Lower leg skin (tissue), 4 donors: ENCODE measurements around the gene ZNF580. TPM values are rescaled to one million over a fixed set of nuclear protein-coding genes. Genes with fewer than 3 reads are reported as not detected.
A peak's percentile ranks its signal among the peaks of the same experiment; 100 is the strongest.

Experiments
- DNase-seq, 2 donors: peaks; one replicate each; pipeline ENCODE4 v3.0.0-alpha.2; 2019; ENCODE audit warnings: low spot score in 2 of 2
- H3K4me3 ChIP-seq: fragments of 200-600 bp; sonication (generic); 2 replicates; pipeline ENCODE4 v1.5.1; 2017; ENCODE audit warnings: mild to moderate bottlenecking, low read depth; ENCODE audit not compliant: poor library complexity, severe bottlenecking
- POLR2A ChIP-seq, 2 donors: fragments of 450-650 bp; IDR thresholded peaks; one replicate each; pipeline ENCODE4 v1.6.1; 2016 to 2017; ENCODE audit warnings: antibody characterized with exemption in 2 of 2, mild to moderate bottlenecking in 1 of 2, moderate library complexity in 1 of 2
- WGBS, 2 donors: methylation state at CpG; one replicate each; pipeline ENCODE4 v1.1.5; 2018; 5-methylcytosine and 5-hydroxymethylcytosine counted together
- intact Hi-C: fragments of 100-400 bp; cut with DNase I; formaldehyde crosslinking; loops from one replicate; pipeline ENCODE4 v1.15.0; 2023; ENCODE audit warnings: low total_unique reads
- total RNA-seq, 4 donors: library from RNA; depleted of rRNA; stranded (reverse); fragments of >200 nt; gene quantifications; one replicate each; pipeline ENCODE4 v1.1.0, GENCODE V29; 2016
- TF ChIP-seq, protein P1 (sequence below), 3 donors: fragments of 450-650 bp; IDR thresholded peaks; one replicate each; pipeline ENCODE4 v1.5.1; 2016; ENCODE audit warnings: antibody characterized with exemption in 3 of 3, mild to moderate bottlenecking in 3 of 3, moderate library complexity in 2 of 3

ZNF580 gene
- total RNA-seq, 4 donors from 2014 or later, result 14.1 to 38.0 (median 22.9) TPM

DNA sequence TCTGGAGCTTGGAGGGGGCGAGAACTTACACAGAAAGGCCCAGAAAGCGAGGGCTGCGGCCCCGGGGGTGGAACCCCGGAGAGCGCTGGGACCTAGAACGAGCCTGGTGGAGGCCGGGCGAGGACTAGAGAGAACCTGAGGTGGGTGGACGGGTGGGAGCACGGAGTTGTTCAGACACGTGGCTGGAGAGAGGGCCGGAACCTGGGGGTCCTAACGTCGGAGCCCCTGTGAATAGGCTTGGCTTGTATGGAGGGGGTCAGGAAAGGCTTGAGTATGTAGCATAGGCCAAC, 3.0 kb downstream of the ZNF580 start:
- intact Hi-C loops, result loop anchor here (5.0 kb wide), 1 partner anchor 237 kb away; the partner anchor contains the start of gene UBE2S
- H3K4me3 ChIP-seq, result peak overlapping the region; percentile 49
- no peak for DNase-seq
- TF ChIP-seq, protein P1, sequence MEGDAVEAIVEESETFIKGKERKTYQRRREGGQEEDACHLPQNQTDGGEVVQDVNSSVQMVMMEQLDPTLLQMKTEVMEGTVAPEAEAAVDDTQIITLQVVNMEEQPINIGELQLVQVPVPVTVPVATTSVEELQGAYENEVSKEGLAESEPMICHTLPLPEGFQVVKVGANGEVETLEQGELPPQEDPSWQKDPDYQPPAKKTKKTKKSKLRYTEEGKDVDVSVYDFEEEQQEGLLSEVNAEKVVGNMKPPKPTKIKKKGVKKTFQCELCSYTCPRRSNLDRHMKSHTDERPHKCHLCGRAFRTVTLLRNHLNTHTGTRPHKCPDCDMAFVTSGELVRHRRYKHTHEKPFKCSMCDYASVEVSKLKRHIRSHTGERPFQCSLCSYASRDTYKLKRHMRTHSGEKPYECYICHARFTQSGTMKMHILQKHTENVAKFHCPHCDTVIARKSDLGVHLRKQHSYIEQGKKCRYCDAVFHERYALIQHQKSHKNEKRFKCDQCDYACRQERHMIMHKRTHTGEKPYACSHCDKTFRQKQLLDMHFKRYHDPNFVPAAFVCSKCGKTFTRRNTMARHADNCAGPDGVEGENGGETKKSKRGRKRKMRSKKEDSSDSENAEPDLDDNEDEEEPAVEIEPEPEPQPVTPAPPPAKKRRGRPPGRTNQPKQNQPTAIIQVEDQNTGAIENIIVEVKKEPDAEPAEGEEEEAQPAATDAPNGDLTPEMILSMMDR (IDR thresholded peaks at IDR 0.05), result no peak
- TF ChIP-seq POLR2A (IDR thresholded peaks at IDR 0.05), result no peak
- 0 to 1% methylated on average over 15 of the region's 15 CpGs for WGBS, 2 donors

DNA sequence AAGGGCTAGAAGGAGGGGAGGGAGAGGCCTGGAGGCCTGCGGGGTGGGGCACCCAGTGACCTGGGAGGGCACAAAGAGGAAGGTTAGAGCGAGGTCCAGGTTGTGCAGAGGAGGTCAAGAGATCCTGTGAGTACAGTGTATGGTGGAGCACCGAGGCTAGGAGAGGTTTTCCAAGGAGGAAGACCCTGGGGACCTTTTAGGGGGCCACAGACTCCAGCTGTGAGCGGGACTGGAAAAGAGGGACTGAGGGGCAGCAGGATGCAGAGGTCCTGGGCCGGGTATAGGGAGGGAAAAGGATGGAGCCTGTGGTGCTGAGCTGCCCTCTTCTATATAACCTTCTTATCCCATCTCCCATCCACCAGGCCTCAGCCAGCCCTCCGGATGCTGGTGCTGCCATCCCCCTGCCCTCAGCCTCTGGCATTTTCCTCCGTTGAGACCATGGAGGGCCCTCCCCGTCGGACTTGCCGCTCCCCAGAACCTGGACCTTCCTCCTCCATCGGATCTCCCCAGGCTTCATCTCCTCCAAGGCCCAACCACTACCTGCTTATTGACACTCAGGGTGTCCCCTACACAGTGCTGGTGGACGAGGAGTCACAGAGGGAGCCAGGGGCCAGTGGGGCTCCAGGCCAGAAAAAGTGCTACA, 3.5 kb downstream of the ZNF580 start:
- no peak for TF ChIP-seq POLR2A (IDR thresholded peaks at IDR 0.05)
- TF ChIP-seq, protein P1 (IDR thresholded peaks at IDR 0.05), result no peak
- intact Hi-C loops, result loop anchor here (5.0 kb wide), 1 partner anchor 237 kb away; the partner anchor contains the start of gene UBE2S
- no peak overlapping the region for H3K4me3 ChIP-seq
- no peak for DNase-seq
- 40 to 45% methylated on average over 12 of the region's 12 CpGs for WGBS, 2 donors

DNA sequence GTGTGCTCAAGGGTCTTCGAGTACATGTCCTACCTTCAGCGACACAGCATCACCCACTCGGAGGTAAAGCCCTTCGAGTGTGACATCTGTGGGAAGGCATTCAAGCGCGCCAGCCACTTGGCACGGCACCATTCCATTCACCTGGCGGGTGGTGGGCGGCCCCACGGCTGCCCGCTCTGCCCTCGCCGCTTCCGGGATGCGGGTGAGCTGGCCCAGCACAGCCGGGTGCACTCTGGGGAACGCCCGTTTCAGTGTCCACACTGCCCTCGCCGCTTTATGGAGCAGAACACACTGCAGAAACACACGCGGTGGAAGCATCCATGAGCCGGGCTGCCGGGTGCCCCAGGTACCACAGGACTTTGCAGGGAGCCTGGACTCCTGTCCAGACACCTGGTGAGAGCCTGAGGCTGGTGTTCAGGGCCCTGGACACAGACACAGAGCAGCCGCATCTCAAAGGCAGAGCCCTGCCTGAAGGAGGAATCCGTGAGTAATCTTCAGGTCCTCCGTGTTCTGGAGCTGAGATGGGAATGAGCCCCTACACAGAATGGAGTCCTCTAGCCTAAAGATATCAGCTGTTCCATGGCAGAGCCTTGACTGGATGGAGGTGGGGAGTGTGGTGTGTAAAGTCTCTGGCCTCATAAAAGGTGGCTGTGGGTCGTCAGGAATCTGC, 4.2 kb downstream of the ZNF580 start:
- no peak for DNase-seq
- intact Hi-C loops, result loop anchor here (5.0 kb wide), 1 partner anchor 238 kb away; the partner anchor contains the start of gene UBE2S

DNA sequence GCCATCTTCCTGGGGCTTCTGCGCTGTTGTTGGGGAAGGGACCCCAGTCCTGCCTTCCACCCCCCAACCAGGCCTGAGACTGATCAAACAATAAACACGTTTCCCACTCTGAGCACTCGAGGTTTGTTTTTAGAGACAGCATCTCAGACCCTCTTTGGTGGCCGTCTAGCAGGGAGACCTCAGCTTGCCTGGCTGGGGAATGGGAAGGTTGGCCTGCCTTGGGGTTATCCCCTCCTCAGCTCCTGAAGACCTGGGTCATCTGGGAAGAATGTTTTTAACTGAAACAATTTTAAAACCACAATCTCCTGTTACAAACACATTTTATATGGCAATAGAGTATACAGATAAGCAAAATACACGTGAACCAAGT, 4.7 kb downstream of the ZNF580 start:
- intact Hi-C loops, result no loop called here
- DNase-seq, result no peak

More for the DNA sequence above, 4.2 kb downstream of the ZNF580 start:
- WGBS, 2 donors, result 82 to 86% methylated on average over 28 of the region's 28 CpGs
- no peak for TF ChIP-seq POLR2A (IDR thresholded peaks at IDR 0.05)
- TF ChIP-seq, protein P1 (IDR thresholded peaks at IDR 0.05), result no peak
- H3K4me3 ChIP-seq, result no peak overlapping the region

DNA sequence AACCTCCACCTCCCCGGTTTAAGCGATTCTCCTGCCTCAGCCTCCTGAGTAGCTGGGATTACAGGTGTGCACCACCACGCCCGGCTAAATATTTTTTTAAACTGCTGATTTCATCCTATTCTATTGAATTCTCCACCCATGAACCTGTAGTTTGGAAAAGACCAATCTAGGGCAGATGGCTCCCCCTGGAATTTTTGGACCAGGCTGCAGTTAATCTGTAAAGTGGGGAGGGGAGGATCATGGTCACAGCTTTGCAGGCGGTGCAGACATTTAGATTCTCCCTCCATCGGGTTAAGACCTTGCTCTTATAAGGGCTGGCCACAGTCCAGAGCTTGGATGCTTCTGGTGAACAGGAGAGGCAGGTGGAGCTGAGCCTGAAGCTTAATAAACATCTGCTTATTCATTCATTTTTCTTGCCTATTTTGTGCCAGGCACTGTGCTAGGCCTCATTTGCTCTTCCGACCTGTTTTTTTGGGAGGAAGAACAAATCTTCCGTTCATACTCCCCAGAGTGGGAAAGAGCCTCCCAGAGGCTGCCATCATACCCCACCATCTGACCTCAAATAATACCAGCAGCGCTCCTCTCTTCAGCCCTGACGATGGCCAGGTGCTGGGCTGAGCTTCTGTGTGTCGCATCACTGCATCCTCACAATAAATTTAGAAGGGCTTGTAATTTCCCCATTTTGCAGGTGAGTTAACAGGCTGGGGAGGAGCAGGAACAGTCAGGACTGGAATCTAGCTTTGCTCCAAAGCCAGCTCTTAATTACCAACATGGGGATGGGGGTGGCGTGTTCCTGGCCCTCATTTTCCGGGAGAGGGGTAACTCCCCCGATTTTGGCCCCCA, 6.3 kb downstream of the ZNF580 start:
- 37 to 41% methylated on average over 14 of the region's 14 CpGs for WGBS, 2 donors
- no peak overlapping the region for H3K4me3 ChIP-seq
- DNase-seq, result no peak
- TF ChIP-seq, protein P1 (IDR thresholded peaks at IDR 0.05), result no peak
- no peak for TF ChIP-seq POLR2A (IDR thresholded peaks at IDR 0.05)
- intact Hi-C loops, result no loop called here

More for the DNA sequence above, 4.7 kb downstream of the ZNF580 start:
- TF ChIP-seq, protein P1 (IDR thresholded peaks at IDR 0.05), result no peak
- TF ChIP-seq POLR2A (IDR thresholded peaks at IDR 0.05), result no peak
- no peak overlapping the region for H3K4me3 ChIP-seq
- 71 to 72% methylated on average over 5 of the region's 5 CpGs for WGBS, 2 donors
